Stomach (tissue), 4 donors: ENCODE data around the gene SLC26A1.

Experiments used
- CTCF ChIP-seq, 7 experiments: fragments of 450-650 bp in 4 of 7; fragments of 200-600 bp in 3 of 7; sonication (generic) in 3 of 7; IDR thresholded peaks; one replicate each; pipeline ENCODE4 v1.5.1; 2016 to 2019; ENCODE audit warnings: antibody characterized with exemption in 7 of 7, control low read depth in 2 of 7, mild to moderate bottlenecking in 1 of 7
- EP300 ChIP-seq: sonication (generic); formaldehyde crosslinking; IDR thresholded peaks from one replicate; pipeline ENCODE4 v1.6.1; 2017; ENCODE audit warnings: antibody characterized with exemption
- POLR2AphosphoS5 ChIP-seq, 3 donors: sonication (generic); formaldehyde crosslinking; IDR thresholded peaks; one replicate each; pipeline ENCODE4 v1.6.1; 2016; ENCODE audit warnings: antibody characterized with exemption in 3 of 3

GRCh38 chr4:958696-959337 lies 34.4 kb downstream of the SLC26A1 start:
- TF ChIP-seq CTCF (IDR thresholded peaks at IDR 0.05): no peak
- TF ChIP-seq POLR2AphosphoS5 (IDR thresholded peaks at IDR 0.05): no peak
- no peak for TF ChIP-seq EP300
